AG04449 (cell line): Measurements from ENCODE around the gene PNO1.
"Not testable (repeated sequence)": the region's sequence is repeated elsewhere in the genome, so short reads cannot be mapped to it uniquely, and the experiment has no call there.

Source experiments
- CTCF ChIA-PET: fragments of 350-600 bp; formaldehyde crosslinking; extraction: SDS; loops from one replicate; lab custom pipeline; 2021; ENCODE audit warnings: antibody characterized with exemption; lab: Yijun Ruan, JAX
- POLR2A ChIA-PET: fragments of 400-600, 350-600 bp; formaldehyde crosslinking; extraction: SDS; loops from one replicate; lab custom pipeline; 2020; ENCODE audit warnings: antibody characterized with exemption, inconsistent platforms; lab: Yijun Ruan, JAX
- DNase-seq: peaks from one replicate; pipeline ENCODE4 v3.0.0-alpha.2; 2010; ENCODE audit warnings: low read depth, low spot score
- H3K4me3 ChIP-seq: 2 replicates; pipeline ENCODE4 v1.5.1; 2011; ENCODE audit warnings: low read depth, mild to moderate bottlenecking, control low read depth, low read length
- CTCF ChIP-seq: IDR thresholded peaks from one replicate; pipeline ENCODE4 v1.5.1; 2011; ENCODE audit warnings: mild to moderate bottlenecking, moderate library complexity, low read length, control low read depth, inconsistent platforms; ENCODE audit not compliant: insufficient read depth; ENCODE audit errors: missing control alignments

Gene PNO1

GRCh38 chr2:68167186-68167585, 9.5 kb downstream of the PNO1 start:
- POLR2A ChIA-PET: interaction anchor here (1.5 kb wide), 1 partner anchor 11 kb away, joined by 4 read pairs; no protein-coding TSS in a partner anchor
- H3K4me3 ChIP-seq: no peak overlapping the region
- CTCF ChIA-PET: interaction anchor here (1.1 to 3.3 kb wide), 8 partner anchors 11 to 275 kb away, joined by 3 to 19 read pairs (median 4); no protein-coding TSS in a partner anchor
- peak; percentile 24 for DNase-seq
- no peak for TF ChIP-seq CTCF

GRCh38 chr2:68169308-68169707, 11.6 kb downstream of the PNO1 start:
- ChIA-PET CTCF (interaction anchor here (0.9 to 3.0 kb wide), 5 partner anchors 8 to 47 kb away, joined by 4 to 9 read pairs (median 4); no protein-coding TSS in a partner anchor), POLR2A (no interaction called here)
- no peak for DNase-seq
- TF ChIP-seq CTCF: no peak
- H3K4me3 ChIP-seq: no peak overlapping the region

GRCh38 chr2:68171146-68171545, 13.5 kb downstream of the PNO1 start:
- CTCF ChIA-PET: interaction anchor here (1.0 to 2.5 kb wide), 3 partner anchors 12 to 23 kb away, joined by 3 to 5 read pairs (median 3); no protein-coding TSS in a partner anchor
- TF ChIP-seq CTCF: no peak
- POLR2A ChIA-PET: no interaction called here
- no peak overlapping the region for H3K4me3 ChIP-seq
- DNase-seq: no peak

- no peak overlapping the region for H3K4me3 ChIP-seq
- ChIA-PET POLR2A (no interaction called here), CTCF (interaction anchor here (1.0 to 2.5 kb wide), 3 partner anchors 12 to 23 kb away, joined by 3 to 5 read pairs (median 3); no protein-coding TSS in a partner anchor)
- no peak for TF ChIP-seq CTCF
- DNase-seq: no peak
Measured at GRCh38 chr2:68171684-68172083, 14.0 kb downstream of the PNO1 start.

GRCh38 chr2:68172521-68172920, 14.8 kb downstream of the PNO1 start:
- POLR2A ChIA-PET: no interaction called here
- CTCF ChIA-PET: interaction anchor here (2.5 kb wide), 1 partner anchor 11 kb away, joined by 5 read pairs; no protein-coding TSS in a partner anchor
- DNase-seq: no peak
- no peak for TF ChIP-seq CTCF
- no peak overlapping the region for H3K4me3 ChIP-seq

GRCh38 chr2:68172990-68173700, 15.5 kb downstream of the PNO1 start:
- TF ChIP-seq CTCF: no peak
- POLR2A ChIA-PET: no interaction called here
- DNase-seq: no peak
- no peak overlapping the region for H3K4me3 ChIP-seq
- CTCF ChIA-PET: interaction anchor here (2.5 kb wide), 1 partner anchor 10 kb away, joined by 5 read pairs; no protein-coding TSS in a partner anchor

GRCh38 chr2:68175210-68175609, 17.5 kb downstream of the PNO1 start:
- not testable (repeated sequence) for DNase-seq, H3K4me3 ChIP-seq
- ChIA-PET CTCF (interaction anchor here (1.2 to 2.9 kb wide), 4 partner anchors 10 to 108 kb away, joined by 4 to 21 read pairs (median 12); no protein-coding TSS in a partner anchor), POLR2A (interaction anchor here (0.8 kb wide), 1 partner anchor 11 kb away, joined by 3 read pairs; no protein-coding TSS in a partner anchor)
